ENCODE measurements around the gene GARIN1A.
"Not testable (repeated sequence)": the region's sequence is repeated elsewhere in the genome, so short reads cannot be mapped to it uniquely, and the experiment has no call there.

GARIN1A gene

GRCh38 chr7:128687131-128687530, 15.0 kb downstream of the GARIN1A start:
- Histone ChIP-seq H3K9me2 (replicated peaks; ENCODE audit: insufficient read depth, low read length) (no peaks in the 10 kb centered on the region), H3K9ac (ENCODE audit: low read length) (no peak overlapping the region), H3F3A (ENCODE audit: insufficient read depth, low read length) (no peaks in the 10 kb centered on the region), H3K36me3 (replicated peaks; ENCODE audit: insufficient read depth, low read length) (no peaks in the 10 kb centered on the region), H3K4me1 (ENCODE audit: low read length) (no peaks in the 10 kb centered on the region), H3K27ac (ENCODE audit: low read length) (no peak overlapping the region), H4K20me1 (ENCODE audit: insufficient read depth, low read length) (no peaks in the 10 kb centered on the region), H2AFZ (ENCODE audit: low read length) (no peak overlapping the region), H3K9me3 (replicated peaks; ENCODE audit: insufficient read depth, low read length) (no peaks in the 10 kb centered on the region), H3K27me3 (replicated peaks; ENCODE audit: insufficient read depth, low read length) (no peaks in the 10 kb centered on the region), H3K4me2 (ENCODE audit: low read depth, low read length) (no peak overlapping the region), H3K4me3 (ENCODE audit: low read length) (no peak overlapping the region), H3K79me2 (ENCODE audit: low read length) (no peaks in the 10 kb centered on the region)
- DNase-seq: no peak
- no peak for TF ChIP-seq EZH2 (optimal IDR thresholded peaks at IDR 0.05; ENCODE audit: low read depth, low read length)
- no peak for TF ChIP-seq EZH2phosphoT487 (IDR thresholded peaks at IDR 0.05; ENCODE audit: low read length)
- TF ChIP-seq, protein P1, sequence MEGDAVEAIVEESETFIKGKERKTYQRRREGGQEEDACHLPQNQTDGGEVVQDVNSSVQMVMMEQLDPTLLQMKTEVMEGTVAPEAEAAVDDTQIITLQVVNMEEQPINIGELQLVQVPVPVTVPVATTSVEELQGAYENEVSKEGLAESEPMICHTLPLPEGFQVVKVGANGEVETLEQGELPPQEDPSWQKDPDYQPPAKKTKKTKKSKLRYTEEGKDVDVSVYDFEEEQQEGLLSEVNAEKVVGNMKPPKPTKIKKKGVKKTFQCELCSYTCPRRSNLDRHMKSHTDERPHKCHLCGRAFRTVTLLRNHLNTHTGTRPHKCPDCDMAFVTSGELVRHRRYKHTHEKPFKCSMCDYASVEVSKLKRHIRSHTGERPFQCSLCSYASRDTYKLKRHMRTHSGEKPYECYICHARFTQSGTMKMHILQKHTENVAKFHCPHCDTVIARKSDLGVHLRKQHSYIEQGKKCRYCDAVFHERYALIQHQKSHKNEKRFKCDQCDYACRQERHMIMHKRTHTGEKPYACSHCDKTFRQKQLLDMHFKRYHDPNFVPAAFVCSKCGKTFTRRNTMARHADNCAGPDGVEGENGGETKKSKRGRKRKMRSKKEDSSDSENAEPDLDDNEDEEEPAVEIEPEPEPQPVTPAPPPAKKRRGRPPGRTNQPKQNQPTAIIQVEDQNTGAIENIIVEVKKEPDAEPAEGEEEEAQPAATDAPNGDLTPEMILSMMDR (IDR thresholded peaks at IDR 0.05; ENCODE audit: low read length): no peak

- no peak overlapping the region for H3K27ac ChIP-seq (ENCODE audit: low read length)
- H3K9me2 ChIP-seq (replicated peaks; ENCODE audit: insufficient read depth, low read length): no peaks in the 10 kb centered on the region
- H3K36me3 ChIP-seq (replicated peaks; ENCODE audit: insufficient read depth, low read length): no peaks in the 10 kb centered on the region
- no peaks in the 10 kb centered on the region for H3K4me1 ChIP-seq (ENCODE audit: low read length)
- H3K4me2 ChIP-seq (ENCODE audit: low read depth, low read length): no peak overlapping the region
- H3K79me2 ChIP-seq (ENCODE audit: low read length): no peaks in the 10 kb centered on the region
- H2AFZ ChIP-seq (ENCODE audit: low read length): no peak overlapping the region
- no peaks in the 10 kb centered on the region for H4K20me1 ChIP-seq (ENCODE audit: insufficient read depth, low read length)
- no peaks in the 10 kb centered on the region for H3K9me3 ChIP-seq (replicated peaks; ENCODE audit: insufficient read depth, low read length)
- H3F3A ChIP-seq (ENCODE audit: insufficient read depth, low read length): no peaks in the 10 kb centered on the region
- DNase-seq: no peak
- TF ChIP-seq EZH2phosphoT487 (IDR thresholded peaks at IDR 0.05; ENCODE audit: low read length): no peak
- no peak for TF ChIP-seq EZH2 (optimal IDR thresholded peaks at IDR 0.05; ENCODE audit: low read depth, low read length)
- TF ChIP-seq, protein P1 (IDR thresholded peaks at IDR 0.05; ENCODE audit: low read length): no peak
- H3K9ac ChIP-seq (ENCODE audit: low read length): no peak overlapping the region
- no peak overlapping the region for H3K4me3 ChIP-seq (ENCODE audit: low read length)
- H3K27me3 ChIP-seq (replicated peaks; ENCODE audit: insufficient read depth, low read length): no peaks in the 10 kb centered on the region
Measured at GRCh38 chr7:128688492-128688891, 16.4 kb downstream of the GARIN1A start.

GRCh38 chr7:128689161-128689935, 17.3 kb downstream of the GARIN1A start:
- not testable (repeated sequence) for H3K9me3 ChIP-seq (replicated peaks; ENCODE audit: insufficient read depth, low read length)

GRCh38 chr7:128691227-128691626, 19.1 kb downstream of the GARIN1A start:
- Histone ChIP-seq H3K27me3 (replicated peaks; ENCODE audit: insufficient read depth, low read length) (no peaks in the 10 kb centered on the region), H3K4me1 (ENCODE audit: low read length) (no peaks in the 10 kb centered on the region)
- no peak for TF ChIP-seq EZH2phosphoT487 (IDR thresholded peaks at IDR 0.05; ENCODE audit: low read length)
- no peak for TF ChIP-seq EZH2 (optimal IDR thresholded peaks at IDR 0.05; ENCODE audit: low read depth, low read length)
- TF ChIP-seq, protein P1 (IDR thresholded peaks at IDR 0.05; ENCODE audit: low read length): no peak

More at GRCh38 chr7:128689161-128689935, 17.3 kb downstream of the GARIN1A start:
- not testable (repeated sequence) for H3F3A ChIP-seq (ENCODE audit: insufficient read depth, low read length); H3K79me2 ChIP-seq (ENCODE audit: low read length); H2AFZ ChIP-seq (ENCODE audit: low read length); H3K4me2 ChIP-seq (ENCODE audit: low read depth, low read length); H3K4me1 ChIP-seq (ENCODE audit: low read length); H4K20me1 ChIP-seq (ENCODE audit: insufficient read depth, low read length); H3K9ac ChIP-seq (ENCODE audit: low read length); H3K27me3 ChIP-seq (replicated peaks; ENCODE audit: insufficient read depth, low read length); H3K27ac ChIP-seq (ENCODE audit: low read length); H3K36me3 ChIP-seq (replicated peaks; ENCODE audit: insufficient read depth, low read length); H3K9me2 ChIP-seq (replicated peaks; ENCODE audit: insufficient read depth, low read length); H3K4me3 ChIP-seq (ENCODE audit: low read length); DNase-seq

More at GRCh38 chr7:128691227-128691626, 19.1 kb downstream of the GARIN1A start:
- no peak overlapping the region for H2AFZ ChIP-seq (ENCODE audit: low read length)
- no peak for DNase-seq
- no peaks in the 10 kb centered on the region for H3K79me2 ChIP-seq (ENCODE audit: low read length)
- no peaks in the 10 kb centered on the region for H3K36me3 ChIP-seq (replicated peaks; ENCODE audit: insufficient read depth, low read length)
- H3K9me2 ChIP-seq (replicated peaks; ENCODE audit: insufficient read depth, low read length): no peaks in the 10 kb centered on the region
- no peaks in the 10 kb centered on the region for H4K20me1 ChIP-seq (ENCODE audit: insufficient read depth, low read length)
- H3K27ac ChIP-seq (ENCODE audit: low read length): no peak overlapping the region
- no peaks in the 10 kb centered on the region for H3K9me3 ChIP-seq (replicated peaks; ENCODE audit: insufficient read depth, low read length)
- no peak overlapping the region for H3K4me3 ChIP-seq (ENCODE audit: low read length)
- H3K4me2 ChIP-seq (ENCODE audit: low read depth, low read length): no peak overlapping the region
- no peak overlapping the region for H3K9ac ChIP-seq (ENCODE audit: low read length)
- no peaks in the 10 kb centered on the region for H3F3A ChIP-seq (ENCODE audit: insufficient read depth, low read length)
